GM10847 (cell line): ENCODE results near the gene TNIK.

Source experiments
- POLR2A ChIP-seq: IDR thresholded peaks from 2 replicates; pipeline ENCODE4 v1.6.1; 2011; ENCODE audit not compliant: insufficient read length; ENCODE audit errors: extremely low read depth

Gene TNIK

GRCh38 chr3:171333784-171334464 lies 126.3 kb downstream of the TNIK start:
- no peak for TF ChIP-seq POLR2A

DNA sequence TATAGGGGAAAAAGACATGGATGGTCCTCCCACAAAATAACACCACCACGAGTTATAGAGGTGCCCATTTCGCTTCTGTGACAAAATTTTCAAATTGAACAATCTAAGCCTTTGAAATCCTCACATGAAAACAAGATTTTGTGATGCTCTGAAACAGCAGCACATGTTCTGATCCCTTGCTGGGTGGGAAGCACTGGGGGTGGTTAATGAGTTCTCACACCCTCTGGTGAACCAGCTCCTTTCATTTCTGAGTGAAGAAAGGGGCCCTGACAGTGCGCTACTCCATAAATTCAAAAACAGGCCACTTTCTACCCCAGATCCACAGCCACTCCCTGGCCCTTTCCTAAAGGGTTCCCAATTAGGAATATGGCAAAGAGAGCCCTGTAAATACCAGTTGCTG lies 129.3 kb downstream of the TNIK start:
- no peak for TF ChIP-seq POLR2A

DNA sequence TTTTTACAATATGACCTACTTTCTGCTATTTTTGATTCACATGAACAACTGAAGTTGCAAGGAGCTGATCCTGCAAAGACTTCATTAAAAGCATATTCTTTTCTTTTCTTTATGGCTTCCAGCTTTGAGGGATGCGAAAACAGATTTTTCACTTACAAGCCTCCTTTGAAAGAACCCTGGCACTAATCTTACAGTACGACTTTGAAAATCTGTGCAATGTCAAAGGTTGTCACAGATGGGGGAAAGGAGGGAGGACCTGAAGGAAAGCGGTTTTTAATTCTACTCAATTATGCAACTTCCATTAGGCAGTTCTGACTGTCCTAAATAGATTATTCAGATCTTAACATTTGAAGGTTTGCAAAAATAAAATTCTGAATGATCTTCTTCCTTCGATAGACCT lies 130.5 kb downstream of the TNIK start:
- no peak for TF ChIP-seq POLR2A

DNA sequence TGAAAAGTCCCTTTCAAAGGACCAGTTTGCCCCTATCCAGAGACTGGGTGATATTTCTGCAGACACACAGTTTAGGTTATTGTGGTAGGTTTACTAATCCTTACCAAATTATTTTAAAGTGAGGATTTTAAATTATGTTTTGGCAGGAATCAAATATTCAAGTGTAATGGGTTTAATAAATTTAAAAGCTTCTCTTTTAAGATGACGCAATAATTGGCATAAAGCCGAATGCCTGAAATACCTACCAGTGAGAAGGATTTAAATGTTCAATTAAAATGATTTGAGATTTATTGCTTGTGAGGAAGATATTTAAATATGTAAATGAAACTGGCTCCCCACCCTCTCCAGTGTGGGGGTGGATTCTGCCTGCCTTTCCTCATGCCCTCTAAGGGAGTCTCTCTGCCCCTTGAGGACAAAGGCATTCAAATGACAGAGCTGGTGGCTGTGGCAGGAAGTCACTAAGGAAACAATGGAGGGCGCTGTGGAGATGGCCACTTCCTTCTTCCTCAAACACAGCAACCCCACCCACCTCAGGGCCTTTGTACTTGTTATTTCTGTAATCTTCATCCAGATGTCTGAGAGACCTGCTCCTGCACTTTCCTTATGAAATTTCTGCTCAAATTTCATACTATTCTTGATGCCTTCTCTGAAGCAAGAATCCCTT lies 131.7 kb downstream of the TNIK start:
- TF ChIP-seq POLR2A = no peak

- no peak for TF ChIP-seq POLR2A
Measured at GRCh38 chr3:171327441-171328174, 132.6 kb downstream of the TNIK start.

DNA sequence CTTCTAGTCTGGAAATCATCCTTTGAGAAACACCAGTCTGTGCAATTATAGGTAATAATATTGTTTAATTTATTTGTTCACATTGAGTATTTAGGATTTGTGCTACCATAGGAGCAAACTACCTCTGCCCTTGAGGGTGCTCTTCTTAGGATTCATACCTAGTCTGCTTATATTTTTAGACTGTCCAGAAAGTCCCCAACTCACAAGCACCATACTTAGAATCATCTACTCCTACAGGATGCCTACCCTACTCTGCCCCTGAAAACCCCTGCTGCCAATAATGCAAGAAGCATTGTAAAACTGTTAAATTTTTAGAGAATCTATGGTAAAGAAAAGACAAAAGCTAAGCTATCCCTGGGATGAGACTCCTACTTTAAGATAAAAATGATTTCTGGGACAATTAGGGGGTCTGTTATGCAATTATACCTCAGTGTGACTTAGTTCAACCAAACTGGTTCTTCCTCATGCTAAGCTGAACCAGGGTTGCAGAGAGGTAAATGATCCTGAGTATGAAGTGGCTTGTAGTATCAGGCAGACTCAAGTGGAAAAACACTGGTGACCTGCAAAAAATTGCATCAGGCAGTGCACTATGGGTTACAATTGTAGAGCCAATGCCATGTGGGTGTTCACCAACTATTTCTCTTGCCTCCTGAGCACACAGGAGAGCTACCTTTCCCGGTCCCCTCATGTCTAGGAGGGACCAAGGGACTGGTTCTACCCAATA lies 133.3 kb downstream of the TNIK start:
- TF ChIP-seq POLR2A = no peak

DNA sequence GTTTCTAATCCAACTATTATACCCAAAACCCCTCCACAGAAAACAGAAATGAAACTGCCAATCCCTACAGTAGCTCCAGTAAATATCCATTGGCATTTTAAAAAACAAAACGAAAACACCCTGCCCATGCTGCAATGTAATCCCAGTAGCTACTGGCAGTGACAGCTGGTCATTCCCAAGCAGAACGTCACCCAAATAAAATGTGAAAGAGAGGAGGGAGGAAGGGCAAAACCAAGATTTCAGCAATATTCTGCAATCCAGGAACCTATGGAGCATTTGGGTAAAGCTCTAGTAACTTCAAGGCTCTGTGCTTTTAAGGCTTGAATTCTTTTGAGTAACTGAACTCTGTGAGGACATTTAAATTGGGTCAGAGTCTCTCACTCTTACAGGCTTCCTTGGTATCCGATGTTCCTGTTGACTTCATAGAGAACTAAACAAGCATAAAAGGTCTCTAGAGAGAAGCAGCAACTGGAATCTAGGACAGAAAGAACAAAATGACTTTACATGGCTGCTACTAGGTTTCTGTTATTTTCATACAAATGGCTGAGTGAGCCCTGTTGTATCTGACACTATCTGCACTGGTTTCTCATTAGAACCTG lies 136.2 kb downstream of the TNIK start:
- TF ChIP-seq POLR2A = no peak

DNA sequence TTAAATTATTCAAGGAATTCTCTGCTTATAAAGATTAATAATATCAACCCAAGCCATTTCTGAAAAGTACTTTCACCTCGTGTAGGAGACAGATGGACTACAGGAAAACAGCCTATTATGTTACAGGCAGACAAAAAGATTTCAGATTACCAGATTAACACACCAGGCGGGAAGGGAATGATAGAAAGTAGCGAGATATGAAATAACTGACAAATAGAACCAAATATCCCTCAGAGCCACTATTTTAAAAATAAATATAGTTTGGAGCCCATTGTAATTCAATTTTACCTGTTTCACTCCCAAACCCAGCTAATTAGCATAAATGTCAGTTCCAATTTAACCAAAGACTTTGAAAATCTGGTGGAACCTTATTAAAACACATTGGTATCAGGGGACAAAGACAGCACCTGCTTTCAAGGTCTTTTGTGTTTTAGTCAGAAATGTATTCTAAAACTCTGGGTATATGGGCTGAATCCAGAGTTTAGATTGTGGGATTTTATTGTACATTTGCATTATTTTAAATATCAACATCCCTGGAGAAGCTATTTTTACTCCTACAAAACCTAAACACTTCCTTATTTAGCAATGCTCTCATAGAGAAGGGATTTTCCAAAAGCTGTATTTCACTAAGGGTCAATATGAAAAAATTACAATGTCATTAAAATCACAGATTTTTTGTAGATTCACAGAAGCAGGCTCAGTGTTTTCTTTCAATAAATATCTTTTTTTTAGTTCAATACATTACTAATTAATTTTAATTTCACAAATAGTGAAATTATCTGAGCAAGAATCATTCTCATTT lies 138.4 kb downstream of the TNIK start:
- TF ChIP-seq POLR2A = no peak

- no peak for TF ChIP-seq POLR2A
Measured at GRCh38 chr3:171320750-171321558, 139.3 kb downstream of the TNIK start.

GRCh38 chr3:171317171-171317570 lies 143.0 kb downstream of the TNIK start:
- no peak for TF ChIP-seq POLR2A

DNA sequence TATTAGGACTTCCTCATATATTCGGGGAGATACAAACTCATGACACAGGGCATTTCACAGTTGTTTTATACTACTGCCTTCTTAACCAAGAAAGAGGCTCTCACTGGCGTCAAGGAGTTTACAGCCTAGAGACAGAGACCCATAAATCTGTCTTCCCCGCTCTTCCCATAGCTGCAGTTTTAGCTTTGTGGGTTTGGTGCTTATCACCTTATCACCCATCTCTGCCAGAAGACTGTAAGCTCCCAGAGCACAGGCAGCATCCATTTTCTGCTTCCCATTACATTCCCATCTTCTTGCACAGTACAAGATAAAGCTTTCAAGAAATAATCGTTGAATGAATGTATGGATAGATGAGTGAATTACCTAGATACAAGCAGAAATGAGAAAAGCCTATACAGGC lies 144.3 kb downstream of the TNIK start:
- no peak for TF ChIP-seq POLR2A

GRCh38 chr3:171315101-171315500 lies 145.1 kb downstream of the TNIK start:
- TF ChIP-seq POLR2A = no peak

DNA sequence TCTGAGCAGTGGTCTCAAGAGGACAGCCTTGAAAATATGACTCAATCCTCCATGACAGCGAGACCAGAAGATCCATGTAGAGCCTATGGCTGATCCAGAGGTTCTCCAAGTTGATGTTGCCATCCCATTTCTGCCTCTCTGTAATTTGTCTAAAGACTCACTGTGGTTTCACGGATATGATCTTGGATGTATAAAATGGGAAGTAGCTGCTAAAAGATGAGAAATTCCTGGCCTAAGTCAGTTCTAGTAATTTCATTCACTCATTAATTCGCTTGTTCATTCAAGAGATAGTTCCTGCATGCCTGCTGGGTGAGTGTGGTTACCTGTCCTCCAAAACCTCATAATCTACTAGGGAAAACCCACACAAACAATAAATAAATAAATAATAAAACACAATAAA lies 145.9 kb downstream of the TNIK start:
- TF ChIP-seq POLR2A = no peak

DNA sequence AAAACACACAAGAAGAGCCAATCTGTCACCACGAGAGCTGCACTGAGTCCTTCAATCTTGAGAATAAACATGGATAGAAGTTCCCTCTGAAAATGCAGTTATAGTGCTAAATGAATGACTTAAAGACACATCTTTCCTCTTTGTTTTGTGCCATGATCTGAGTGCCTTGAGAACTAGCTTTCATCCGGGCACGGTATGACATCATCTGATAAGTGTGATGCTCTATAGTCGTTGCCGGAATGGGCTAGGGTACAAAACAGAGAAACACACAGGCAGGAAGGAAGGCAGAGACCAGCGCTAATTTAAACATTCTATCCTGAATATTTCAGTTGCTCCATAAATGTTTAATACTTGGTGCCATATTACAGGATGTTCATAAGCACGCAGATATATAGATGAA lies 146.5 kb downstream of the TNIK start:
- no peak for TF ChIP-seq POLR2A
